Measurements from ENCODE around the gene CEMIP. TPM values are rescaled to one million over a fixed set of nuclear protein-coding genes. Genes with fewer than 3 reads are reported as not detected.

The CEMIP gene
- polyA plus RNA-seq, 1 of the 3 experiments (the other 2 are of a cell fraction): 27.8 TPM

- 71% methylated on average over 2 of the region's 2 CpGs for WGBS (ENCODE audit: low lambda C conversion rate)
- POLR2A ChIA-PET: no interaction called here
These were observed 26.0 kb upstream of the CEMIP start for GRCh38 chr15:80753161-80753560.

GRCh38 chr15:80754014-80754413 lies 25.2 kb upstream of the CEMIP start:
- no peaks in the 10 kb centered on the region for H3K79me2 ChIP-seq (ENCODE audit: insufficient read depth)
- no peak overlapping the region for H3K4me2 ChIP-seq
- ChIA-PET POLR2A (no interaction called here), CTCF (interaction anchor here (1.0 to 1.8 kb wide), 4 partner anchors 22 to 298 kb away, joined by 4 to 6 read pairs (median 6); no protein-coding TSS in a partner anchor)
- no peak for DNase-seq
- peaks cover 0 to 2% of the 10 kb centered on the region in 2 experiments; a peak in 1 of 4 replicates for H3K4me1 ChIP-seq (ENCODE audit: control insufficient read depth in 1 of 2, insufficient read depth in 2 of 2, low read depth in 1 of 2, low read length in 1 of 2)
- peaks cover 13 to 38% of the 10 kb centered on the region in 2 experiments for H3K36me3 ChIP-seq (replicated peaks in 1 of 2; ENCODE audit: control insufficient read depth in 1 of 2, insufficient read depth in 2 of 2, low read length in 1 of 2)
- WGBS (ENCODE audit: low lambda C conversion rate): 96% methylated on average over 8 of the region's 8 CpGs
- no peaks in the 10 kb centered on the region for H3K9me3 ChIP-seq
- no peaks in the 10 kb centered on the region for H3F3A ChIP-seq (replicated peaks; ENCODE audit: insufficient read depth)
- H3K27ac ChIP-seq (ENCODE audit: low read depth in 2 of 2, low read length in 1 of 2): no peak overlapping the region
- H3K9ac ChIP-seq: no peak overlapping the region
- H4K20me1 ChIP-seq (ENCODE audit: insufficient read depth): no peaks in the 10 kb centered on the region
- no peak overlapping the region for H3K4me3 ChIP-seq (ENCODE audit: low read depth in 2 of 2, low read length in 1 of 2)
- H3K9me2 ChIP-seq: no peaks in the 10 kb centered on the region
- H3K27me3 ChIP-seq (ENCODE audit: insufficient read depth): no peaks in the 10 kb centered on the region
- no peak overlapping the region for H2AFZ ChIP-seq (ENCODE audit: low read depth)
- TF ChIP-seq MXI1 (IDR thresholded peaks at IDR 0.05; ENCODE audit: low read depth, low read length) (no peak), CHD2 (IDR thresholded peaks at IDR 0.05; ENCODE audit: low read length, partially characterized antibody) (no peak), ELF1 (IDR thresholded peaks at IDR 0.05) (no peak), RFX5 (IDR thresholded peaks at IDR 0.05; ENCODE audit: low read length) (no peak), RCOR1 (IDR thresholded peaks at IDR 0.05; ENCODE audit: low read length) (no peak), RXRA (IDR thresholded peaks at IDR 0.05; ENCODE audit: borderline replicate concordance, low read depth) (no peak), EP300 (IDR thresholded peaks at IDR 0.05; ENCODE audit: borderline replicate concordance in 1 of 2, low read depth in 1 of 2, low read length in 1 of 2) (no peak)
- TF ChIP-seq, protein P1, sequence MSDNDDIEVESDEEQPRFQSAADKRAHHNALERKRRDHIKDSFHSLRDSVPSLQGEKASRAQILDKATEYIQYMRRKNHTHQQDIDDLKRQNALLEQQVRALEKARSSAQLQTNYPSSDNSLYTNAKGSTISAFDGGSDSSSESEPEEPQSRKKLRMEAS (IDR thresholded peaks at IDR 0.05; ENCODE audit: low read depth): no peak
- TF ChIP-seq, protein P2, sequence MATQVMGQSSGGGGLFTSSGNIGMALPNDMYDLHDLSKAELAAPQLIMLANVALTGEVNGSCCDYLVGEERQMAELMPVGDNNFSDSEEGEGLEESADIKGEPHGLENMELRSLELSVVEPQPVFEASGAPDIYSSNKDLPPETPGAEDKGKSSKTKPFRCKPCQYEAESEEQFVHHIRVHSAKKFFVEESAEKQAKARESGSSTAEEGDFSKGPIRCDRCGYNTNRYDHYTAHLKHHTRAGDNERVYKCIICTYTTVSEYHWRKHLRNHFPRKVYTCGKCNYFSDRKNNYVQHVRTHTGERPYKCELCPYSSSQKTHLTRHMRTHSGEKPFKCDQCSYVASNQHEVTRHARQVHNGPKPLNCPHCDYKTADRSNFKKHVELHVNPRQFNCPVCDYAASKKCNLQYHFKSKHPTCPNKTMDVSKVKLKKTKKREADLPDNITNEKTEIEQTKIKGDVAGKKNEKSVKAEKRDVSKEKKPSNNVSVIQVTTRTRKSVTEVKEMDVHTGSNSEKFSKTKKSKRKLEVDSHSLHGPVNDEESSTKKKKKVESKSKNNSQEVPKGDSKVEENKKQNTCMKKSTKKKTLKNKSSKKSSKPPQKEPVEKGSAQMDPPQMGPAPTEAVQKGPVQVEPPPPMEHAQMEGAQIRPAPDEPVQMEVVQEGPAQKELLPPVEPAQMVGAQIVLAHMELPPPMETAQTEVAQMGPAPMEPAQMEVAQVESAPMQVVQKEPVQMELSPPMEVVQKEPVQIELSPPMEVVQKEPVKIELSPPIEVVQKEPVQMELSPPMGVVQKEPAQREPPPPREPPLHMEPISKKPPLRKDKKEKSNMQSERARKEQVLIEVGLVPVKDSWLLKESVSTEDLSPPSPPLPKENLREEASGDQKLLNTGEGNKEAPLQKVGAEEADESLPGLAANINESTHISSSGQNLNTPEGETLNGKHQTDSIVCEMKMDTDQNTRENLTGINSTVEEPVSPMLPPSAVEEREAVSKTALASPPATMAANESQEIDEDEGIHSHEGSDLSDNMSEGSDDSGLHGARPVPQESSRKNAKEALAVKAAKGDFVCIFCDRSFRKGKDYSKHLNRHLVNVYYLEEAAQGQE (IDR thresholded peaks at IDR 0.05; ENCODE audit: low read depth, low read length): no peak
- TF ChIP-seq, protein P3, sequence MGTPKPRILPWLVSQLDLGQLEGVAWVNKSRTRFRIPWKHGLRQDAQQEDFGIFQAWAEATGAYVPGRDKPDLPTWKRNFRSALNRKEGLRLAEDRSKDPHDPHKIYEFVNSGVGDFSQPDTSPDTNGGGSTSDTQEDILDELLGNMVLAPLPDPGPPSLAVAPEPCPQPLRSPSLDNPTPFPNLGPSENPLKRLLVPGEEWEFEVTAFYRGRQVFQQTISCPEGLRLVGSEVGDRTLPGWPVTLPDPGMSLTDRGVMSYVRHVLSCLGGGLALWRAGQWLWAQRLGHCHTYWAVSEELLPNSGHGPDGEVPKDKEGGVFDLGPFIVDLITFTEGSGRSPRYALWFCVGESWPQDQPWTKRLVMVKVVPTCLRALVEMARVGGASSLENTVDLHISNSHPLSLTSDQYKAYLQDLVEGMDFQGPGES (IDR thresholded peaks at IDR 0.05; ENCODE audit: low read depth, low read length): no peak
- TF ChIP-seq, protein P4, sequence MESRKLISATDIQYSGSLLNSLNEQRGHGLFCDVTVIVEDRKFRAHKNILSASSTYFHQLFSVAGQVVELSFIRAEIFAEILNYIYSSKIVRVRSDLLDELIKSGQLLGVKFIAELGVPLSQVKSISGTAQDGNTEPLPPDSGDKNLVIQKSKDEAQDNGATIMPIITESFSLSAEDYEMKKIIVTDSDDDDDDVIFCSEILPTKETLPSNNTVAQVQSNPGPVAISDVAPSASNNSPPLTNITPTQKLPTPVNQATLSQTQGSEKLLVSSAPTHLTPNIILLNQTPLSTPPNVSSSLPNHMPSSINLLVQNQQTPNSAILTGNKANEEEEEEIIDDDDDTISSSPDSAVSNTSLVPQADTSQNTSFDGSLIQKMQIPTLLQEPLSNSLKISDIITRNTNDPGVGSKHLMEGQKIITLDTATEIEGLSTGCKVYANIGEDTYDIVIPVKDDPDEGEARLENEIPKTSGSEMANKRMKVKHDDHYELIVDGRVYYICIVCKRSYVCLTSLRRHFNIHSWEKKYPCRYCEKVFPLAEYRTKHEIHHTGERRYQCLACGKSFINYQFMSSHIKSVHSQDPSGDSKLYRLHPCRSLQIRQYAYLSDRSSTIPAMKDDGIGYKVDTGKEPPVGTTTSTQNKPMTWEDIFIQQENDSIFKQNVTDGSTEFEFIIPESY (IDR thresholded peaks at IDR 0.05; ENCODE audit: borderline replicate concordance, low read depth): no peak

More at GRCh38 chr15:80753161-80753560, 26.0 kb upstream of the CEMIP start:
- Histone ChIP-seq H3K79me2 (ENCODE audit: insufficient read depth) (no peaks in the 10 kb centered on the region; the same call in 1 of the 2 replicates), H3K4me2 (no peak overlapping the region), H3K4me1 (ENCODE audit: control insufficient read depth in 1 of 2, insufficient read depth in 2 of 2, low read depth in 1 of 2, low read length in 1 of 2) (peaks cover 0 to 2% of the 10 kb centered on the region in 2 experiments; a peak in 1 of 4 replicates), H2AFZ (ENCODE audit: low read depth) (no peak overlapping the region), H3K4me3 (ENCODE audit: low read depth in 2 of 2, low read length in 1 of 2) (no peak overlapping the region), H3K9ac (no peak overlapping the region), H3K9me2 (no peaks in the 10 kb centered on the region), H4K20me1 (ENCODE audit: insufficient read depth) (no peaks in the 10 kb centered on the region), H3K27ac (ENCODE audit: low read depth in 2 of 2, low read length in 1 of 2) (no peak overlapping the region), H3K27me3 (ENCODE audit: insufficient read depth) (no peaks in the 10 kb centered on the region), H3F3A (replicated peaks; ENCODE audit: insufficient read depth) (no peaks in the 10 kb centered on the region), H3K36me3 (replicated peaks in 1 of 2; ENCODE audit: control insufficient read depth in 1 of 2, insufficient read depth in 2 of 2, low read length in 1 of 2) (peaks cover 13 to 38% of the 10 kb centered on the region in 2 experiments), H3K9me3 (no peaks in the 10 kb centered on the region)
- CTCF ChIA-PET: interaction anchor here (0.8 to 1.8 kb wide), 2 partner anchors 23 to 307 kb away, joined by 3 to 4 read pairs; no protein-coding TSS in a partner anchor
- no peak for TF ChIP-seq RFX5 (IDR thresholded peaks at IDR 0.05; ENCODE audit: low read length)
- no peak for TF ChIP-seq FOXJ3 (CRISPR knock-in tag; IDR thresholded peaks at IDR 0.05)
- no peak for TF ChIP-seq MXI1 (IDR thresholded peaks at IDR 0.05; ENCODE audit: low read depth, low read length)
- TF ChIP-seq, protein P5, sequence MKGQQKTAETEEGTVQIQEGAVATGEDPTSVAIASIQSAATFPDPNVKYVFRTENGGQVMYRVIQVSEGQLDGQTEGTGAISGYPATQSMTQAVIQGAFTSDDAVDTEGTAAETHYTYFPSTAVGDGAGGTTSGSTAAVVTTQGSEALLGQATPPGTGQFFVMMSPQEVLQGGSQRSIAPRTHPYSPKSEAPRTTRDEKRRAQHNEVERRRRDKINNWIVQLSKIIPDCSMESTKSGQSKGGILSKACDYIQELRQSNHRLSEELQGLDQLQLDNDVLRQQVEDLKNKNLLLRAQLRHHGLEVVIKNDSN (IDR thresholded peaks at IDR 0.05; ENCODE audit: borderline replicate concordance, low read depth): no peak
- TF ChIP-seq NFIC (IDR thresholded peaks at IDR 0.05; ENCODE audit: borderline replicate concordance): no peak
- TF ChIP-seq, protein P4 (IDR thresholded peaks at IDR 0.05; ENCODE audit: borderline replicate concordance, low read depth): no peak
- TF ChIP-seq FOXM1 (IDR thresholded peaks at IDR 0.05; ENCODE audit: low read depth): no peak
- no peak for TF ChIP-seq YY1 (IDR thresholded peaks at IDR 0.05; ENCODE audit: low read depth)
- DNase-seq: no peak
